Activated T-cell treated with anti-CD3 and anti-CD28 coated beads for 24 hours (primary cell): ENCODE results near the gene SIK3.

Source experiments
- DNase-seq: peaks from one replicate; pipeline ENCODE4 v3.0.0-alpha.2; 2020; ENCODE audit warnings: low read depth

SIK3 gene

DNA sequence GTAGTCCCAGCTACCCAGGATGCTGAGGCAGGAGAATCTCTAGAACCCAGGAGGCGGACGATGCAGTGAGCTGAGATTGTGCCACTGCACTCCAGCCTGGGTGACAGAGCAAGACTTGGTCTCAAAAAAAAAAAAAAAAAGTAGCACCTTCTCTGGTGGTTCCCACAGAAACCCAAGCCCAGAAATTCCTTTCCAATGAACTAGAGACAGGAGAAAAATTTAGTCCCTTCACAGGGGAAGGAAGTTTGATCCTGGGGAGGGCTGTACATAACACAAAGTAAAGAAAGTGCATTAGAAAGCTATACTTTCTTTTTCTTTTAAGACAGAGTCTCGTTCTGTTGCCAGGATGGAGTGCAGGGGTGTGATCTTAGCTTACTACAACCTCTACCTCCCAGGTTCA lies 235.3 kb downstream of the SIK3 start:
- no peak for DNase-seq

DNA sequence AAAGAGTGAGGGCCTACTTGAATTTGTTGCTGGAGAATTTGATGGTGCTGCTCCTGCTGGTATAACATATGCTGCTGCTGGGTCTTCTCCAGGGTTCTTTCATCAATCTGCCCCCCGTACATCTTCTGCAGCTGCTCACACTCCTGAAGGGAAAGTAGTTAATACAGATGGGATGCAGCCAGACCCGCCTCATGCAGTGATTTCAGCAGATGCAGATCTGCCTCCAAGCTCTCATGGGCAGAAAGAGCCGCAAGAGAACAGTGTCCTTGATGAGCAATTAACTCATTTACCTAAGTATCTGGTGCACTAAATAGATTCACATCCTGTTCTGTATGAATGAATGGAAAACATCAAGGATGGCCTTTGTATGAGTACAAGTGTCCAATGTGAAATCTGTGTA lies 236.0 kb downstream of the SIK3 start:
- no peak for DNase-seq

DNA sequence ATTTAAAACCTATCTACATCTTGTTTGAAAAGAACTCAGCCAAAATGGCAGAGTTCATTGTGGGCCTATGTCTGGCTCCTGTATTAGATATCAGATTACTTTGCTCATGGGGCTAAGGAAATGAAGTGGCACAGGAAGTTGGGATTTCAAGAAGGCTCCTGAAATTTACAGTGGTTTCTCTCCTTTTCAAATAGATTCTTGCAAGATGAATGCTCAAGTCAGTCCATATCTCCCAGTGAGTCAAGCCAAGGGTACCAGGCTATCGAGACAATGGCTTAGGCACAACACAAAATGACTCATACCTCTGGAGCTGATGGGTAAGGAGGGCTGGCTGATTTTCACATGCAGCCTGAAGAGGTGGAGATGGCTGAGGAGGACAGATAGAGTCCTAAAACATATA lies 236.7 kb downstream of the SIK3 start:
- DNase-seq: no peak

DNA sequence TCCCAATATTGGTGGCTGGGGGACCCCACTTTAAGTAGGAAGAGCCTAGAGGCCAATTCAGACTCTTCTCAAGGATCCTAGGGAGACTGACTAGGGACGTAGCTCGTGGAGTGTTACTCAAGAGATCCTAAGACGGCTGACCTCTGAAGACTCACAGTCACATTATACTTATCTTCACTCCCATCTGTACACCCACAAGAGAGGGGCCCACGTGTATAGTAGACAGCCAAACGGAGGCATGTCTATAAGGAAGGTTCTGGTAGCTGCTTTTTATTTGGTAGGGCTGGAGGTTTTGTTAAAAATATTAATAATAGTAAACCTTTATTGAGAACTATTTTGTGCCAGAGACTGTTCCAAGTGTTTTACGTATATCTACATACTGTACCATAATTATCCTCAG lies 237.9 kb downstream of the SIK3 start:
- no peak for DNase-seq

DNA sequence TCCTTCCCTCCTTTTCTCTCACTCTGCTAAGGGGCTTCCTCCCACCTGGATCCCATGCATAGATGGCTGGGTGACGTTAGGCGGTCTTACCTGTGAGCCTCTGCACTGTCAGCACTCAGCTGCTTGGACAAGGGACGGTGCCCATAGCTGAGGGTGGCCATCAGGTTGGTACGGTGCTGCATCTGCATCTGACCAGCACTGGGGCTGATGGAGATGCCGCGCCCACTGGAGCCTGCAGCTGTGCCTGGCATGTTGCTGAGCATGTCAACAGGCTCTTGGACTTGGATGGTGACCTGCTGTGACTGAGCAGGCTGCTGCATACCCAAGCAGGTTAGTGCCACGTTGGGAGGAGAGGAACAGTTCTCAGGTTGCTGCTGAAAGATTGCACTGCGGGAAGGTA lies 239.1 kb downstream of the SIK3 start:
- DNase-seq: no peak

DNA sequence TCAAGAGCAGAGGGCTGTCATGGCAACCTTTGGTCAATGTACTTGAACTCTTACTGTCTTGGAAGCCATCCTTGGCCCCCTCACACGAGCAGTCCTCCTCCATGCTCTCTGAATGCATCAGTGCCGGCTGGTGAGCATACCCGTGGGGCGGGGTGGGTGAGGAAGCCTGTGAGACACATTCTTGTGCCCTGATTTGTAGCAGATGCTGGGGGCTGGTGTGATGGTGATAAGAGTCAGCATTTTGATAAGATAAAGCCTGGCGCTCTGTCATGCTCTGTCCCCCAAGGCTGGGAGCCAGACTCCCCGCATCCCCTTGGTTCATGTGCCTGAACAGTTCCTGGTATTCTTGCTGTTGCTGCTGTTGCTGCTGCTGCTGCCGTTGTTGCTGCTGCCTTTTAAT lies 240.3 kb downstream of the SIK3 start:
- no peak for DNase-seq

DNA sequence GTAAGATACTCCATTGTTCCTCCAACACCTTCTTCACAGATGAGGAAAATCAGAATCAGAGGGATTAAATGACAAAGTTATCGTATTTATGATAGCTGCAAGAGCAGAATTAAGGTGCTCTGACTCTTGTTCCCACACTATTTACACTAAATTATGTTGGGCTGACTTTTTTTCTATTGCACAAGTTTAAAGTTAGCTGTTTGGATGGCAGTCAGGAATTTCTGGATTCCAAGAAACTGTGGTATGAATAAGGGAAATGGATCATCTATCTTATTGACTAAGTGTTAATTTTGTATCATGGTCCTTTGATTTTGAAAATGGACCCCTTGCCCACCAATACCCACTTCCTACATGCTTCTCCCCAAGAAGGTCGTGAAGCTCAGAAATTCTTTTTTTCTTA lies 240.9 kb downstream of the SIK3 start:
- DNase-seq: no peak

DNA sequence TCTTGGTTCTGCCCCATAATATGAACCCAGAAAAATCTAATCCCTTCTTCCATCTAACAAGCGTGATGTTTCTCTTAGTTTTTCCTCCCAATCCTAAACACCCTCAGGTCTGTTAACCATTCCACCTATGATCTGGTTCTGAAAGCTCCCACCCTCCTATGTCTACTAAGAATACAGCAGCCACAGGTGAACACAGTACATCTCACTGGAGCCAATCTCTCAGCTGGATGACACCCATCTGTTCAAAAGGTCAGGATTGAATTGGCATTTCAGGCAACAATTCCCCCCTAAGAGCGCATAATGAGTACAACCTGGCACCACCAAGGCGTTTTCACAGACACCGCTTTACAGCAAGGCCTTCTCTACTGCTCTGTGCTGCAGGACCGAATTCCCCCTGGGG lies 241.8 kb downstream of the SIK3 start:
- DNase-seq: no peak

DNA sequence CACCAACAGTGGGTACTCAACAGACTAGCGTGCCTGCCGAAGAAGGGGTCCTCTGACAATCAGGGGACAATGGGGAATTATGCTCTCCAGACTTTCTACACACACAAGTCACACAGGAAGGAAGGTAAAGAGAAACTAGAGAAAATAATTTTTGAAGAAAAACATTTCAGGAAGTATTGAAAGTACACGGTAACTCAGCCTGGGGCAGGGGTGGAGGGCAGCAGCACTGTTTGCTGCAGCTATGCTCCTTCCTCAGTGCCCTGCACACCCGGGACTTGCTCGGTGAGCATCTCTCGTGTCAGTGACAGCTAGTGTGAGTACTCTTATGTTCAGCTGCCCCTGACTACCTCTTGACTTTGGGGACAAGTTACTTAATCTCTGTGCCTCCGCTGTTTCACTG lies 242.8 kb downstream of the SIK3 start:
- no peak for DNase-seq

DNA sequence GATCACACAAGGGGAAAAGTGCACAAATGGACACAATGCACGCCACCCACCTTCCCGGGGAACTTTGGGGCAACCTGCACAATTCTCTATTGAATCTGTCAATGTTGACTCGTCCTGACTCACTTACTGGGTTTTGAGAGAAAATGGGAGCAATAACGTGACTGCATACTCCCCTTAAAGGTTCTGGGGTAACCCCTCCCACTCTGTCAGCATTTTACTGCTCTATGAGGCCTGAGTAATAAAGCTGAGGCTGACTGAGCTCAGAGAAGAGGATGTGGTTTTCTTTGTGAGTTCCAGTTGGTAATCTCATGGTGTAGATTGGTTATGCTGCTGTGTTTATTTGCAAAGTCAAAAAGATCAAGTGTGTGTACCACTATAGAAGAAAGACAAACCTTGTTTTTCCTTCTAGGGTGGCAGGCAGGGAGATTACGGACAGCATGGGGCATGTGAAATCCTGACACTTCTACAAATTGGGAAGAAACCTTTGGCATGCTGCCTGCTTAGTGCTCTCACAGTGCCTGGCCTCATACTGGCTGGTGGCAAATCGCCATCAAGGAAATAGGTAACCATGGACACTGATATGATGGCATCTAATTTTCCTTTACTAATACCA lies 244.7 kb downstream of the SIK3 start:
- DNase-seq: peak; percentile 50

DNA sequence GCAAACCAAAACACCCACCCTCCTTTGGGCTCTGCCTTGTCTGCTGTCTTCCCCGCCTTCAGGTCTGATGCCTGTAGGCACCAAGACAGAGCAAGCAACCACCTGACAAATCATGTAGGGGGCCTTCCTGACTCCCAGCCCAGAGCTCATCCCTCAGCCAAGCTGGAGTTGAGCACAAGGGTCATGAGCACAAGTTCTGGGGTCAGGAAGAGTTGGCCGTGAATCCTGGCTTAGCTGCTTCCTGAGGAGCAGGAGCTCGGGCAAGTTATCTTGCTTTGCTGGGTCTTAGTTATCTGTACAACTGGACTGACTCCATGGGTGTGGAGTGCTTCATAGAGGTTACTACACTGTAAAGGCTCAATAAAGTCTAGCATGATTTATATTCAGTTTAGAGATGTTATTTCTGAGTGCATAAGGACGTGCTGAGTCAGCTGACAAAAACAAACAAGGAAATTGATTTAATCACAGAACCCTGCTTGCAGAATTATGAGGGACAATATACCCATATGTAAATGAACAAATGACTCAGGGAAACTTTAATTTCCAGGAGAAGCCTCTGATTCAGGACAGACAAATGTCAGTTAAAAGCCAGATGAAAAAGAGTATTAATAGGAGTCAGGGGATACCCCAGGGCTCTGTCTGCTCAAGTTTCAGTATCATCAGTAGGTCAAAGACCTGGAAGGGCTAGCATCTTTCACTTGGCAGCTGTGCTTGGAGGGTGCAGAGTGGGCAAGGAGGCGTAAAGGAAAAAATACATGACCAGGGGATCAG lies 245.8 kb downstream of the SIK3 start:
- DNase-seq: no peak

DNA sequence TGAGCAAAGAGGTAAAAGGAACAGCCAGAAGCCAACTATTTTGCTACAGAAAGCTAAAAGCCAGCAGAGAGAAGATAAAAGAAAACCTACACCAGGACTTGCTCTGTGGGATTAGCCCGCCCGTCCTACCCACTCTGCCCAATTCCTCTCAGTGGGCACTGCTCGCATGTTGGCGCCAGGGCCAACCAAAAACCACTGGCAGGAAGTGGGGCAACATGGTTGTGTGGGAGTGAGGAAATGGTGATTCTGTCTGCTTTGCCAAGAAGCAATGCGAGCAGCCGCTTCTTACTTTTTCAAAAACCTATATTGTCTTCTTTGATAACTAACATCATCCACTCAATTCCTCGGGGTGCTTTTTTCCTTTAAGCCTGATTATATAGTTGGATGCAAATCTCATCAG lies 246.6 kb downstream of the SIK3 start:
- DNase-seq: peak; percentile 32

DNA sequence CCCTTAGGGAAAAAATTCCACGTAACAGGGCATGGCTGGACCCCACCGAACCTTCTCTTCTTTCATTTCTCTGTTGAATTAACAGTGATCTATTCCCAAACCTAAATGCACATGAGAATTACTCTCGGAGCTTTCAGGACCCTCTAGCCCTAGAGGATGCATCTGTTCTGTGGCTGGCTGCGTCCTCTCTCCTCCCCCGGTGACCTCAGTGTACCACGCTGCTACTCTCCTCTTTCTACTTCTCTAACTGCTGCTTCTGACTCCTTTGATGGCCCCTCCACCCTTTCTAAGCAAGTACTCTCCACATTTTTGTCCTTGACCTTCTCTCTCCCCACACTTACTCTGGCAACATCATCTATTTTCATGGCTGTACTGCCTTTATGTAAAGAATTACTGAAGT lies 248.7 kb downstream of the SIK3 start:
- DNase-seq: no peak

DNA sequence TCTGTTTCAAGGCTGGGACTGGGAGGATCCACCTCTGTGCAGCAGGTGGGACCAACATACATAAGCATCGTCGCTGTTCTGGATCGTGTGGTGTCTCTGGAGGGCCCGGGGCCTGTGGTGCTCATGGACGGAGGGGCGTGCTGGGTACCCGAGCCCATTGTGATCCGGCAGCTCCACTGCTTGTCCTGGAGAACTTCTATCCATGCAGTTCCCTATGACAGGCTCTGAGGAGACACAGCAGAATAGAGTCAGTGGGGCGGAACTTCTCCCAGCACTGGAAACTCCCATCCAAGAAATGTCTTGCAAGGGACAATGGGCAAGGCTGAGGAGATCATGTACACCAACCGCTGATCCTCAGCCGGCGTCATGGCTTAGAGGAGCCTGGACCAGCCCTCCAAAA lies 249.2 kb downstream of the SIK3 start:
- DNase-seq: no peak

DNA sequence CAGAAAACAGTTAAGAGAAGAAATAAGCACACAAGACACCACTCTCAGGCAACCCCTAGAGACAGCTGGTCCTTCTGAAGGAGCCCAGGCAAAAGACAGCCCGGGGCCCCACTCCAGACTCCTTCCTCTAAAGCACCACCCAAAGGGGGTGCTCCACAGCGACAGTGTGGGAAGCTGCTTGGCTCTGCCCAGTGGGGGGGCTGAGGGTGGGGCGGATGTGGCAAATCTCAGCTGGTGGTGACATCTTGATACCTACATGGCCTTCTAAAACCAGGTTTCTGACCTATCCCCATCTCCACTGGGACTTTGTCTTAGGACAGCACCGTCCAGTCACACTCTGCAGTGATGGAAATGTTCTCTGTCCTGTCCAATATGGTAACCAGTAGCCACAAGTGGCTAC lies 250.6 kb downstream of the SIK3 start:
- no peak for DNase-seq

DNA sequence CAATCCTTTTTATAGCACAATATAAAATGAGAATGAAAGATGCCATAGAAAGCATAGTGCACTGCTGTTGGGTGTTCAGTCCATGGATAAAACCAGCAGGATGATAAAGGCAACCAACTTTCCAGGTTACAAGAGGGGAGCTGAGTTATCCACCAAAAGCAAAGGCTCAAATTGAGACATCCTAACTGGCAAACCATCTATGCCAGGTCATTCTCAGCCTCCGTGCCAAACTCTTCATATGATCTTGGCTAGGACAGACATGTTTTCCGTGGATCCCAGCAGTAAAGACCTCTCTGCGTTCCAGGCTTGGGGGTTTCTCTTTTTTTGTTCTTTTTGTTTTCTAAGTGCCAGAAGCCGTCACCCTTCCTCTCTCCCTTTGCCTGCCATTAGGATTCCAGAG lies 253.5 kb downstream of the SIK3 start:
- no peak for DNase-seq

DNA sequence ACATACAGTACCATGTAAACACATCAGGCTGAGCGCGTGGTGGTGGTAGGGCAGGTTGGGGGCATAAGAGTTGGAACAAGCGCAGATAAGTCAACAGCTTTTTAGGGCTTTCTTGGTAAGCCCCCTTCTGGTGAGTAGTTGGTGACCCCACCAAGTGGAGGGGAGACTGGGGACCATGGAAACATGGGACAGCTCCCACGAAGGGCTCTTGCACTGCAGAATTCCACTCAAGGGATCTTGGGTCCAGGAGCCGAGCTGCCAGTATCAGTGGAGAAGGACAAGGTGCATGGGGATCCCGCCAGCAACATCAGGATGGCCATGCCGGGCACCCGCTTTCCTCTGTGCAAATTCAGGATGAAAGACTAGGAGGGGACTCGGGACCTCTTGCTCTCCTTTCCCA lies 254.6 kb downstream of the SIK3 start:
- no peak for DNase-seq

DNA sequence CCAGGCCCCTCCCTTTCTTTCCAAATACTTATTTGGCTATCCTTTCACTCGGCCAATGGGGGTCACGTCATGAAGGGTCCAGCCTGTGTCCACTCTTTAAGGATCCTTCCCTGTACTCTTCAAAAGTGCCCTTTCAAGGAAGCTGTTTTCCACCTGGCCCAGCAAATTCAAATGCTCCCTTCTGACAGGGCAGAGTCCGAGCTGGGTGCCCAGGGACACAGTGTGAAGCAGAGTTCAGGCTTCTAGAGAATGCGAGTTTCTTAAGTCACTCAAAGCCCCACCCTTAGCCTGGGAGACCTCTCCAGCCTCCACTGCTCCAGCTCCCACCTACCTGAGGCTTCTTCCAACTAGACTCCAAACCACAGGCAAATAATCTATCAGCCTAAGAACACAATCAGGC lies 255.3 kb downstream of the SIK3 start:
- DNase-seq: no peak

DNA sequence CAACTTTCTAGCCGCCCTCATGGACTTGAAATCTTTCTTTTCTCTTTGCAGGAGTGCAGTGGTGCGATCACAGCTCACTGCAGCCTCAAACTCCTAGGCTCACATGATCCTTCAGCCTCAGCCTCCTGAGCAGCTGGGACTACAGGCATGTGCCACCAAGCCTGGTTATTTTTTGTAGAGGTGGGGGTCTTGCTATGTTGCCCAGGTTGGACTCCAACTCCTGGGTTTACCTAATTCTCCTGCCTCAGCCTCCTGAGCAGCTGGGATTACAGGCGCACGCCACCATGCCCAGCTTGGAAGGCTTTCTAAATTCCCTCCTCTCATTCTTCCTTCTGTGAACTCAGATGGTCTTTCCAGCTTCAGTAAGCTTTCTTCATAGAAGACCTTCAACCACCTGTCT lies 256.1 kb downstream of the SIK3 start:
- DNase-seq: no peak

DNA sequence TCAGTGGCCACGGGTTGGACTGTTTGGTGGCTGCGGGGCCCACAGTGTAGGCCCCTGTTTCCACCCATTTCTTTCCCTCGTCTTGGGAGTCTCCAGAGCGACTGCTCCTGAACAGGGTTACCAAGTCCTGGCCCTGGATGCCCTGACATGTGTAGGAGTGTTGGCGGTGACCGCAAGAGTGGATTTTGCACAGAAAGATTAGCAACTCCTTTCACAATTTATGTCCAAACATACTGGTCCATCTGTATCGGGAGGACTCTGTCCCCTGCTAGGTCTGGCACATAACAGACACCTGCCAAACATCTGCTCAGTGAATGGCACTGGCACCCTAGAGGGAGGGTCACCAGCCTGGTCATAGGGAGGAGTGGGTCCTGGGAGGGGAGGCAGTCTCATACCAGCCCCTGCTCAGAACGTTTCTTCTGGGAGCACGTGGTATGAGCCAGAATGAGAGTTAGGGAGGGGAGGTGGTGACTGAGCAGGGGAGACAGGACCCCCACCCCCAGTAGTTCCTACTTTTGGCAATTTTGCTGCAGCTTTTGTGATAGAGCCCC lies 257.4 kb downstream of the SIK3 start:
- DNase-seq: no peak

DNA sequence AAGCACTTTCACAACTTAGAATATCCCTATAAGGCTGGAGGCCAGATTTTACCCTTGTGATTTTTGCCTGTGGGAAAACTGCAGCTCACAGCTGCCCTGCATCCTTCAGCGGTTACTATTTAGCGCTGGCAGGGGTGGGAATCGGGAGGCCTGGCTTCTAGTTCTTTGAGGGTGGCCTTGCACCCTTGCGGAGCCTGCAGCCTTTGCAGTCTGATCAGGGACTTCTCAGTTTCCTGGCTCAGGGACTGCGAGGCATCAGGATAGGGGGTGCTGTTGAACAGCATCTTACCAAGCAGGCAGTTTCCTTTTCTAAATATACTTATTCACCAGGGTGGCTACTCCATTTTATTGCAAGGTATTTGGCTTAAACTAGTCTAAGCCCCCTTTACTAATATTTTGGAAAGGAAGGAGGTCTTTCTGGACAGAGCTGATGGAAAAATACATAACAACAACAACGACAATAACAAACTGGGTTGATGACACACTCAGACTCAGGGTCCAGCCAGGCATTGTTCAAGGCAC lies 257.9 kb downstream of the SIK3 start:
- no peak for DNase-seq

DNA sequence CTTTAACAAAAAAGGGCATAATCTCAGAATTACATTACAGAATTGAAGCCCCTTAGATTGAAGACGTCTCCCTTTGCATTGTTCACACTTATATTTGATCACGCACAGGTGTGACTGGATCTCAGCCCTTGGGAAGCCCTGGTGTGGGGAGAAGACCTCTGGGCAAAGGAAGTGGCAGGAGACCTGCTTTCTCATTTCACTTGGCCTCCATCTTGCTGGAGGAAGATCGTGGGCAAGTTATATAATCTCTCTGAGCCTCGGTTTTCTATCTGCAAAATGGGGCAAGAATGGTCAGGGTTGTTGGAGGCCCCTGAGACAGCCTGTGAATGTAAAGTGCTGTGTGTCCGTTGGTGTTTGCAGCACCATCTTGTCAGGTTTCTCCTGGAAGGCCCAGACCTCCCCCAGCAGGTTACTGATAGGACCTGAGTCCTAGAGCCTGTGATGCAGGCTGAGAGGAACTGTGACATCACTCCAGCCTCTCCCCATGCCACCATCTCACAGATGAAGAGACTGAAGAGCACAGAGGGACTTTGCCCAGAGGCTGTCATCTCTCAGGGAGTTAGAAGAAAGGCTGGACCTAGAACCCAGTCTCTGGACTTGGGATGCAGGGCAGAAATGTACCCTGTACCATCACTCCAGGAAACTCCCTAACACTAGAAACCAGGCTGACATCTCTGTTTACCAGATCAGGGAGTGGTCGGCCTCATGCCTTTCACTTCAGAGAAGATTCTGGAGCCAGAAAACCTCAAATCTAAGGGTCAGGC lies 259.7 kb downstream of the SIK3 start:
- DNase-seq: no peak
